ENCODE results near the gene APEH. TPM values are rescaled to one million over a fixed set of nuclear protein-coding genes. Genes with fewer than 3 reads are reported as not detected.
A peak's percentile ranks its signal among the peaks of the same experiment; 100 is the strongest.

The APEH gene
- total RNA-seq, 1 experiment from 2014 or later: 215 TPM

DNA sequence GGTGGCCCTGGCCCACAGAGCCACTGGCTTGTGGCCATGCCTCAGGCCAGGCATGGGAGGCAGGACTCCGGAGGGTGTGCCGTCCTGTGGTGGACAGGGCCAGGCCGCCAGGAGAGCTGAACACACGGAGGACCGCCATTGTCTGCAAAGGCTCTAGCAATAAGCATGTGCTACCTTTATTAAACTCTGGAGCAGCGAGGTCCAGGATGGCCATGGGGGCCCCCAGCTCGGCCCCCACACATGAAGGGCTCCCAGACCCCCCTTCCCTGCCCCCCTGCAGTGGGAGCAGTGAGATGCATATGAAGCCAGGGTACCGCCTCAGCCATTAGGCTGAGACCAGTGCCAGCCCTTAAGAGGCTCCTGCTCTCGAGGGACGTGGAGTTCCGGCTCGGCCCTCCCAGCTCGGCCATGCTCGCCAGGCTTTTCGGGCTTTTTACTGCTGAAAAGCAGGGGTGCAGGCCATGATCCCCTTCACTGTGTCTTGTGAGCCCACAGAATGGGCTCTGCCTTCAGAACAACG, 42.6 kb downstream of the APEH start:
- H3K27me3 ChIP-seq (ENCODE audit: insufficient read depth, low read length): no peaks in the 10 kb centered on the region
- no peak overlapping the region for H3K23ac ChIP-seq (ENCODE audit: insufficient read length, low read depth, low read length)
- Mint-ChIP-seq H3K27me3 (ENCODE audit: low read depth) (peaks cover 4% of the 10 kb centered on the region), H3K9me3 (no peaks in the 10 kb centered on the region), H3K4me3 (no peak overlapping the region), H3K27ac (no peak overlapping the region), H3K4me1 (peaks cover 8 to 10% of the 10 kb centered on the region in 2 experiments), H3K36me3 (ENCODE audit: insufficient read depth in 1 of 3, low read depth in 3 of 3) (peaks cover 0 to 23% (median 23%) of the 10 kb centered on the region in 3 experiments; a peak in 6 of 7 replicates)
- no peak overlapping the region for H2BK12ac ChIP-seq (ENCODE audit: insufficient read length, low read depth, low read length)
- H3K23me2 ChIP-seq (ENCODE audit: insufficient read length, low read depth, low read length, poor library complexity, severe bottlenecking): peaks cover 10% of the 10 kb centered on the region
- H2BK5ac ChIP-seq (ENCODE audit: insufficient read length, low read length): no peak overlapping the region
- H3T11ph ChIP-seq (ENCODE audit: low read length): no peak overlapping the region
- H3K79me1 ChIP-seq (ENCODE audit: insufficient read depth, low read depth, low read length, poor library complexity, severe bottlenecking): no peaks in the 10 kb centered on the region
- H3K14ac ChIP-seq (ENCODE audit: insufficient read depth, low read length): no peak overlapping the region
- H2BK15ac ChIP-seq (ENCODE audit: low read depth, low read length): no peak overlapping the region
- H3K56ac ChIP-seq (ENCODE audit: insufficient read length, low read depth, low read length): no peak overlapping the region
- no peaks in the 10 kb centered on the region for H4K20me1 ChIP-seq (ENCODE audit: control insufficient read depth, insufficient read depth, insufficient read length)
- no peak overlapping the region for H3K27ac ChIP-seq (ENCODE audit: insufficient read length, low read depth, low read length)
- no CpG with 5 or more reads among the region's 16 CpGs for WGBS (ENCODE audit: extremely low coverage, insufficient read length, low lambda C conversion rate)
- H3K79me2 ChIP-seq (ENCODE audit: insufficient read depth, low read length): no peaks in the 10 kb centered on the region
- no peaks in the 10 kb centered on the region for H3K4me1 ChIP-seq (ENCODE audit: insufficient read depth, low read length)
- no peak overlapping the region for H4K8ac ChIP-seq (replicated peaks; ENCODE audit: insufficient read length, low read depth, low read length)
- peak; percentile 23 for DNase-seq
- no peak overlapping the region for H2AK5ac ChIP-seq (ENCODE audit: insufficient read length, low read length)
- H3K4me2 ChIP-seq (ENCODE audit: insufficient read depth, insufficient read length, low read length): no peak overlapping the region
- H2BK120ac ChIP-seq (ENCODE audit: low read depth, low read length, poor library complexity, severe bottlenecking): no peak overlapping the region
- H2BK20ac ChIP-seq (ENCODE audit: low read depth, low read length, poor library complexity, severe bottlenecking): no peak overlapping the region
- H4K5ac ChIP-seq (ENCODE audit: insufficient read length, low read depth, low read length): no peak overlapping the region
- H3K4ac ChIP-seq (ENCODE audit: low read depth, low read length): no peak overlapping the region
- no peak overlapping the region for H3K9ac ChIP-seq (ENCODE audit: extremely low read depth, insufficient read length, low read length)
- TF ChIP-seq, protein P1, sequence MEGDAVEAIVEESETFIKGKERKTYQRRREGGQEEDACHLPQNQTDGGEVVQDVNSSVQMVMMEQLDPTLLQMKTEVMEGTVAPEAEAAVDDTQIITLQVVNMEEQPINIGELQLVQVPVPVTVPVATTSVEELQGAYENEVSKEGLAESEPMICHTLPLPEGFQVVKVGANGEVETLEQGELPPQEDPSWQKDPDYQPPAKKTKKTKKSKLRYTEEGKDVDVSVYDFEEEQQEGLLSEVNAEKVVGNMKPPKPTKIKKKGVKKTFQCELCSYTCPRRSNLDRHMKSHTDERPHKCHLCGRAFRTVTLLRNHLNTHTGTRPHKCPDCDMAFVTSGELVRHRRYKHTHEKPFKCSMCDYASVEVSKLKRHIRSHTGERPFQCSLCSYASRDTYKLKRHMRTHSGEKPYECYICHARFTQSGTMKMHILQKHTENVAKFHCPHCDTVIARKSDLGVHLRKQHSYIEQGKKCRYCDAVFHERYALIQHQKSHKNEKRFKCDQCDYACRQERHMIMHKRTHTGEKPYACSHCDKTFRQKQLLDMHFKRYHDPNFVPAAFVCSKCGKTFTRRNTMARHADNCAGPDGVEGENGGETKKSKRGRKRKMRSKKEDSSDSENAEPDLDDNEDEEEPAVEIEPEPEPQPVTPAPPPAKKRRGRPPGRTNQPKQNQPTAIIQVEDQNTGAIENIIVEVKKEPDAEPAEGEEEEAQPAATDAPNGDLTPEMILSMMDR (conservative IDR thresholded peaks at IDR 0.05): no peak
- no peak overlapping the region for H2AFZ ChIP-seq (ENCODE audit: low read length)
- no peak overlapping the region for H4K91ac ChIP-seq (ENCODE audit: insufficient read length, low read depth, low read length)
- H3K9me3 ChIP-seq (ENCODE audit: control insufficient read depth, low read depth, low read length): no peaks in the 10 kb centered on the region
- H3K18ac ChIP-seq (ENCODE audit: insufficient read length, low read depth, low read length): no peak overlapping the region
